GM12874 (cell line): ENCODE measurements around the gene PCNA.

ENCODE experiments used
- CTCF ChIP-seq: IDR thresholded peaks from 2 replicates; pipeline ENCODE4 v1.5.1; 2011; ENCODE audit warnings: low read depth, mild to moderate bottlenecking, control low read depth, low read length, moderate library complexity; ENCODE audit not compliant: insufficient read depth

PCNA gene

GRCh38 chr20:5126512-5127203 lies 6.9 kb upstream of the PCNA start, which contains the start of gene CDS2:
CDS2 (plus strand) TSS chr20:5127008; CDS start chr20:5127093, 85 bp downstream.
- TF ChIP-seq CTCF, result peak; percentile 50

GRCh38 chr20:5122873-5123260 lies 3.1 kb upstream of the PCNA start:
- TF ChIP-seq CTCF, result no peak

GRCh38 chr20:5120185-5120476 lies 373 bp upstream of the PCNA start:
- no peak for TF ChIP-seq CTCF

GRCh38 chr20:5119143-5119434 lies 669 bp downstream of the PCNA start:
- no peak for TF ChIP-seq CTCF

- TF ChIP-seq CTCF, result no peak
Observed at GRCh38 chr20:5118220-5119142, 1.3 kb downstream of the PCNA start.

GRCh38 chr20:5116875-5117274 lies 2.9 kb downstream of the PCNA start:
- no peak for TF ChIP-seq CTCF

GRCh38 chr20:5114403-5114802 lies 5.4 kb downstream of the PCNA start:
- no peak for TF ChIP-seq CTCF
